ENCODE data around the gene CDH16. TPM values are rescaled to one million over a fixed set of nuclear protein-coding genes. Genes with fewer than 3 reads are reported as not detected.
A peak's percentile ranks its signal among the peaks of the same experiment; 100 is the strongest.

Gene CDH16
- total and polyA plus RNA-seq, 2 of the 13 experiments (the other 11 are each of a cell fraction or from before 2014, with no cell fraction given): 2.7 to 3.9 TPM

DNA sequence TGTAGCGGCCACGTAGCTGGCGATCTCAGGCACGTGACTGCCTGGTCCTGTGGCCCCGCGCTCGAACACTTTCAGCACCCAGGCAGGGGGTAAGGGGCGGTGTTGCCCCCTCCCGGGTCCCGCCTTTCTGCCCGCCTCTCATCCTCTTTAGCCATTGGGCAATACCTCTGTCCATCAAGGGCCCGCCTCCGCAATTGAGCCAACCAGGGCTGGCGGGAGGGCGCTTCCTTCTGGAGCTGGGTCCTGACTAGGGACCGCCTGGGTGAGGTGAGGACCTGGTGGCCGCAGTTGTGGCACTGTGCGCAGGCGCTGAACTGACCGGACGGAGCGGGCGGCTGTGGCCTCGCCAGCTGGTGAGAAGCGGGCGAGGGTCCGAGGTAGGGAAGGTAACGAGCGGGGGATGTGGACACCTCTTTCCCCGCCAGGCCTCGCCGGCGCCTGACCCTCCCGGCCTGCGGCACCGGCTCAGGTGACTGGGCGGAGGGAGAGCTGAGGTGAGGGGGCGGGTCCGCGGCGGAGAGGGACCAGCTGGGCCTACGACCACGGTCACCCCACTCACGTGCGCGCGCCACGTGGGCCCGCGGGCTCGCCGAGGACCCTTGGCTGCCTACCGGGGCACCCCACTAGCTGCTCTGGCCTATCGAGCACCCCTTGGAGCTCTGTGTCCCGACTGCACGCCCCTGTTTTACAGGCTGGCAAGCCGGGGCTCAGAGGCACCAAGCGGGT is 38.2 kb downstream of the CDH16 start, which contains the start of gene PDP2 (continued):
- TF ChIP-seq, protein P1, sequence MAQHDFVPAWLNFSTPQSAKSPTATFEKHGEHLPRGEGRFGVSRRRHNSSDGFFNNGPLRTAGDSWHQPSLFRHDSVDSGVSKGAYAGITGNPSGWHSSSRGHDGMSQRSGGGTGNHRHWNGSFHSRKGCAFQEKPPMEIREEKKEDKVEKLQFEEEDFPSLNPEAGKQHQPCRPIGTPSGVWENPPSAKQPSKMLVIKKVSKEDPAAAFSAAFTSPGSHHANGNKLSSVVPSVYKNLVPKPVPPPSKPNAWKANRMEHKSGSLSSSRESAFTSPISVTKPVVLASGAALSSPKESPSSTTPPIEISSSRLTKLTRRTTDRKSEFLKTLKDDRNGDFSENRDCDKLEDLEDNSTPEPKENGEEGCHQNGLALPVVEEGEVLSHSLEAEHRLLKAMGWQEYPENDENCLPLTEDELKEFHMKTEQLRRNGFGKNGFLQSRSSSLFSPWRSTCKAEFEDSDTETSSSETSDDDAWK (CRISPR knock-in tag; IDR thresholded peaks at IDR 0.05): no peak
- TF ChIP-seq RCOR2 (CRISPR knock-in tag; IDR thresholded peaks at IDR 0.05) (0 out of 2 replicates have a peak, but pooled peaks have one; percentile 7), POLR2A (IDR thresholded peaks at IDR 0.05; ENCODE audit: insufficient read depth in 1 of 2, low read depth in 2 of 2, low read length in 2 of 2) (peak; percentile 78 to 92), CEBPB (IDR thresholded peaks at IDR 0.05; ENCODE audit: borderline replicate concordance, low read depth, low read length) (peak; percentile 97), RXRB (CRISPR knock-in tag; IDR thresholded peaks at IDR 0.05; ENCODE audit: borderline replicate concordance) (peak; percentile 54), KDM6A (CRISPR knock-in tag; IDR thresholded peaks at IDR 0.05; ENCODE audit: low read depth) (no peak), ZNF792 (CRISPR knock-in tag; IDR thresholded peaks at IDR 0.05) (no peak; the same call in 1 of the 2 replicates), GRHL1 (CRISPR knock-in tag; conservative IDR thresholded peaks at IDR 0.05) (no peak), FOXK2 (IDR thresholded peaks at IDR 0.05) (no peak), MIXL1 (CRISPR knock-in tag; IDR thresholded peaks at IDR 0.05) (peak; percentile 76; the same call in 1 of the 2 replicates), NFE2 (CRISPR knock-in tag; IDR thresholded peaks at IDR 0.05) (peak; percentile 24; the same call in 1 of the 2 replicates), ZFP36 (IDR thresholded peaks at IDR 0.05; ENCODE audit: borderline replicate concordance, low read depth, low read length, partially characterized antibody) (no peak), ZNF703 (CRISPR knock-in tag; IDR thresholded peaks at IDR 0.05; ENCODE audit: borderline replicate concordance) (peak; percentile 96), TBP (CRISPR knock-in tag; IDR thresholded peaks at IDR 0.05) (0 out of 2 replicates have a peak, but pooled peaks have one; percentile 73), NFIC (IDR thresholded peaks at IDR 0.05; ENCODE audit: low read length) (no peak), ZNF451 (CRISPR knock-in tag; IDR thresholded peaks at IDR 0.05) (no peak; the same call in 1 of the 2 replicates), NBN (conservative IDR thresholded peaks at IDR 0.05) (no peak), FOSL1 (CRISPR knock-in tag; IDR thresholded peaks at IDR 0.05; ENCODE audit: borderline replicate concordance) (0 out of 2 replicates have a peak, but pooled peaks have one; percentile 36), HINFP (CRISPR knock-in tag; IDR thresholded peaks at IDR 0.05; ENCODE audit: low read depth) (peak; percentile 77; the same call in 1 of the 2 replicates), ZNF772 (CRISPR knock-in tag; IDR thresholded peaks at IDR 0.05) (no peak)
- TF ChIP-seq, protein P2, sequence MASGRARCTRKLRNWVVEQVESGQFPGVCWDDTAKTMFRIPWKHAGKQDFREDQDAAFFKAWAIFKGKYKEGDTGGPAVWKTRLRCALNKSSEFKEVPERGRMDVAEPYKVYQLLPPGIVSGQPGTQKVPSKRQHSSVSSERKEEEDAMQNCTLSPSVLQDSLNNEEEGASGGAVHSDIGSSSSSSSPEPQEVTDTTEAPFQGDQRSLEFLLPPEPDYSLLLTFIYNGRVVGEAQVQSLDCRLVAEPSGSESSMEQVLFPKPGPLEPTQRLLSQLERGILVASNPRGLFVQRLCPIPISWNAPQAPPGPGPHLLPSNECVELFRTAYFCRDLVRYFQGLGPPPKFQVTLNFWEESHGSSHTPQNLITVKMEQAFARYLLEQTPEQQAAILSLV (CRISPR knock-in tag; IDR thresholded peaks at IDR 0.05; ENCODE audit: borderline replicate concordance): peak; percentile 99
- TF ChIP-seq, protein P3, sequence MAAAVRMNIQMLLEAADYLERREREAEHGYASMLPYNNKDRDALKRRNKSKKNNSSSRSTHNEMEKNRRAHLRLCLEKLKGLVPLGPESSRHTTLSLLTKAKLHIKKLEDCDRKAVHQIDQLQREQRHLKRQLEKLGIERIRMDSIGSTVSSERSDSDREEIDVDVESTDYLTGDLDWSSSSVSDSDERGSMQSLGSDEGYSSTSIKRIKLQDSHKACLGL (CRISPR knock-in tag; IDR thresholded peaks at IDR 0.05): peak; percentile 99
- TF ChIP-seq, protein P4, sequence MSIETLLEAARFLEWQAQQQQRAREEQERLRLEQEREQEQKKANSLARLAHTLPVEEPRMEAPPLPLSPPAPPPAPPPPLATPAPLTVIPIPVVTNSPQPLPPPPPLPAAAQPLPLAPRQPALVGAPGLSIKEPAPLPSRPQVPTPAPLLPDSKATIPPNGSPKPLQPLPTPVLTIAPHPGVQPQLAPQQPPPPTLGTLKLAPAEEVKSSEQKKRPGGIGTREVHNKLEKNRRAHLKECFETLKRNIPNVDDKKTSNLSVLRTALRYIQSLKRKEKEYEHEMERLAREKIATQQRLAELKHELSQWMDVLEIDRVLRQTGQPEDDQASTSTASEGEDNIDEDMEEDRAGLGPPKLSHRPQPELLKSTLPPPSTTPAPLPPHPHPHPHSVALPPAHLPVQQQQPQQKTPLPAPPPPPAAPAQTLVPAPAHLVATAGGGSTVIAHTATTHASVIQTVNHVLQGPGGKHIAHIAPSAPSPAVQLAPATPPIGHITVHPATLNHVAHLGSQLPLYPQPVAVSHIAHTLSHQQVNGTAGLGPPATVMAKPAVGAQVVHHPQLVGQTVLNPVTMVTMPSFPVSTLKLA (IDR thresholded peaks at IDR 0.05): peak; percentile 30

Data from HepG2 (cell line).